GM19455 (cell line): Measurements from ENCODE around the gene PTPRN2.

Experiments
- ATAC-seq: cut with Tn5 transposase; IDR thresholded peaks from one replicate; pipeline ENCODE4 v1.9.1; 2021; ENCODE audit not compliant: unreplicated experiment

The PTPRN2 gene

DNA sequence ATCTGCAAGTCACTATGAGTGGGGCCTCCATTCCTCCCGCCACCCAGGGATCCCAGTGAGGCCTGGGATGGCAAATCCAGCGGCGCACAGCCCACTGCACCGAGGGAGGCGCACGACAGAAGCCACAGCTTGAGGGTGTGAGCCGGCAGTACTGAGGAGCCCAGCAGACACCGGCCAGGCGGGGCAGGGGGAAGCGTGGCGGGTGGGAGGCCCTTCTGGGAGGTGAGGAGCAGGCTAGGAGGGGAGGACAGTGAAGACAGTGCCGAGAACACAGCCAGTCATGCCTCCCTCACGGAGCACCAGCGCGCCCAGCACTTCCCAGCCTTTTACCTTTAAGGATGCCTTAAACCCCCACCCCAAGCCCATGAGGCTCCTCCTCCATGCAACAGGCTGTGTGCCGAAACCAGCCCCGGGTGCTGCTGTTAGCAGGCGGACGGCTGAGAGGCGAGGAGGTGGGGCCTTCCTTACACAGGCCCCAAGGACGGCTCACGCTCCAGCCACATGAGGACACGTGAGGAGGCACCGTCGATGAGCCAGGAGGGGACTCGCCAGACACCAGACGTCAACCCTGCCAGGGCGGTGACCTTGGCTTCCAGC is 258.5 kb downstream of the PTPRN2 start:
- ATAC-seq = no peak

GRCh38 chr7:158328376-158329013 is 259.1 kb downstream of the PTPRN2 start:
- ATAC-seq = no peak

DNA sequence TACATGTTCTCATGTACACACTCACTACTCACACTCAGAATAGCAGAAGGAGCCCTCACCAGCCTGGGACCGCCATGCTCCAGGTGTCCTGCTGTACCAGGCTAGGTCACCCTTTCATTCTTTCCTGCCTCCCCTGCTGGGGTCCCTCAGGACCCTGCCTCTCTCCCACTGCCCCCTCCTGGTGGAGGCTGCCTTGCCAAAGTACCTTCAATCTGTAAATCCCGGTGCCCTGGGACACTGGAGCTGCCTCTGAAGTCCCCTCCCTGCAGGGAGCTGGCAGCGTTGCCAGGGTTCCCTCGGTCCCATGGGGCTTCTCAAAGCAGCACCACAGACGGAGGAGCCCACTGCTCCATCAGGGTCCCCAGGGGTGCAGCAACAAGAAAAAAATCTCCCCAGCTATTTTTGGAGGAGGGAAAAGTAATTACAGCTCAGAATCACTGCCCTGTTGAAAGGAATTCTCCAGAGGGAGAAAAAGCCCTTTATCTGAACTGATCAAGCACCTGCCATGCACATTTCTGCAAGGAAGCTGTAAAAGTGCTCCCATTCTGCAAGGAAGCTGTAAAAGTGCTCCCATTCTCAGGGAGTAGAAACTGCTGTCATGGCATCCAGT is 259.9 kb downstream of the PTPRN2 start:
- ATAC-seq = no peak

DNA sequence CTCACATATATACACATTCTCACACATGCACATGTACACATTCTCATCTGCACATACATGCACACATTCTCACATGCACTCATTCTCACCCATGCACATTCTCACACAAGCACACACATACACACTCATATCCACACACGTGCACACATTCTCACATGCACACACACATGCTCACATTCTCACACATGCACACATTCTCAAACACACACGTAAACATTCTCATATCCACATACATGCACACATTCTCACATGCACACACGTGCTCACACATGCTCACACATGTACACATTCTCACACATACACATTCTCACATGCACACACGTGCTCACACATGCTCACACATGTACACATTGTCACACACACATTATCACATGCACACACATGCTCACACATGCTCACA is 260.6 kb downstream of the PTPRN2 start:
- no peak for ATAC-seq

GRCh38 chr7:158325530-158326381 is 261.9 kb downstream of the PTPRN2 start:
- no peak for ATAC-seq

DNA sequence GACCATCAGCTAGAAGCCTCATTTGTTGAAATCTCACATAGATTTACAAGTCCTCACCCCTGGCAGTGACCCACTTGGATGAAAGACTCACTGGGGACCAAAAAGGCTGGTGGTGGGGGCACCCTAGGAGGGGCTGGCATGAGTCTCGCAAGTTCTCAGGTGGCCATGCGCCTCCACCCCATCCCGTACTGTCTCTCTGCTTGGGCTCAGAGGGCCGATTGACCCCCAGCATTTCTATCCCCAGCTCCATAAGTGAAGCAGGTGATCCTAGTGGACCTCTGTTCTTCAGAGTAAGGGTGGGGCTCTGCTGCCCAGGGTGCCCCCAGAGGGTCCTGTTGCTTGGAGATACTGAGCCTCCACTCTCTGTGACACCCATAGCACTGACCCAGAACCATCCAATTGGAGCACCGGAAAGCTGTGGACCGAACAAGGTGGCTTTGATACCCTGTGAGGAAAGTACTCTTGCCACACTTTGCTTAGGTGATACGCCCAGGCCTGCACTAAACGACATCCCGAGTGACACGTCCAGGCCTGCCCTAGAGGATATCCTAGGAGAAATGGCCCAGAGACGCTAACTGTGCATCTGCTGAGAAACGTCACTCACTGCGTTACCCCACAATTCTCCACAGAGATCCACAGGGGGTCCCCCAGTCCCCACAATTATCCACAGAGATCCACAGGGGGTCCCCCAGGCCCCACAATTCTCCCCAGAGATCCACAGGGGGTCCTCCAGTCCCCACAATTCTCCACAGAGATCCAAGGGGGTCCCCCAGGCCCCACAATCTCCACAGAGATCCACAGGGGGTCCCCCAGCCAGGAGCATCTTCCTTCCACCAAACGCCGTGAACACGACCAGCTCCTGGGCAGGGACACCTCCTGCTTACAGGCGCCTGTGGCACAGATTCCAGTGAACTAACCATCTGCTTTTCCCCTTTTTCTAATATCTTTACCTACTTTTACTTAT is 262.9 kb downstream of the PTPRN2 start:
- ATAC-seq = no peak

DNA sequence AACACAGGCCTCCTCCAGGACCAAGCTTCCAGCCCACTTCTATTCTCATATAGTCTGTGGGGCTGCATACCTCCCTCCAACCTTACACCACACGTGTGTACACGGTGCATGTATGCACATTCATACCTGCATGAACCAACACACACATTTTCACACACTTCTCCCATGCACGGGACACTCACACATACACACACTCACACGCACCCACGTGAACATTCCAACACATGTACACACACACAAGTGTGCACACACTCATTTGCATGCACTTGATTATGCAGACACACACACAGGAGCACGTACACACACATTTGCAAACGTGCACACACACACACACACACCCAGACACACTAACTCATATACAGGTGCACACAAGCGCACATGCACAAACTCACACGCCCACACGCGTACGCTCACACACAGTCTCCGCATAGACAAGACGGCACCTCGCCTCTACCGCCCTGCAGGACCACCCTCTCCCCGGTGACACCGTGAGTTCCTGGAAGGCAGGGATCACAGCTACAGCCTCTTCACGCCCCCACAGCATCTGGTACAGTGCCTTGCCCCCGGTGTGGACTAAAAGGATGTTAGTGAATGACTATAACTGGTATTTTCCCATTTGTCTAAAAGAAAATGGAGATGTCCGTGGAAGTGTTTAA is 263.8 kb downstream of the PTPRN2 start:
- no peak for ATAC-seq

DNA sequence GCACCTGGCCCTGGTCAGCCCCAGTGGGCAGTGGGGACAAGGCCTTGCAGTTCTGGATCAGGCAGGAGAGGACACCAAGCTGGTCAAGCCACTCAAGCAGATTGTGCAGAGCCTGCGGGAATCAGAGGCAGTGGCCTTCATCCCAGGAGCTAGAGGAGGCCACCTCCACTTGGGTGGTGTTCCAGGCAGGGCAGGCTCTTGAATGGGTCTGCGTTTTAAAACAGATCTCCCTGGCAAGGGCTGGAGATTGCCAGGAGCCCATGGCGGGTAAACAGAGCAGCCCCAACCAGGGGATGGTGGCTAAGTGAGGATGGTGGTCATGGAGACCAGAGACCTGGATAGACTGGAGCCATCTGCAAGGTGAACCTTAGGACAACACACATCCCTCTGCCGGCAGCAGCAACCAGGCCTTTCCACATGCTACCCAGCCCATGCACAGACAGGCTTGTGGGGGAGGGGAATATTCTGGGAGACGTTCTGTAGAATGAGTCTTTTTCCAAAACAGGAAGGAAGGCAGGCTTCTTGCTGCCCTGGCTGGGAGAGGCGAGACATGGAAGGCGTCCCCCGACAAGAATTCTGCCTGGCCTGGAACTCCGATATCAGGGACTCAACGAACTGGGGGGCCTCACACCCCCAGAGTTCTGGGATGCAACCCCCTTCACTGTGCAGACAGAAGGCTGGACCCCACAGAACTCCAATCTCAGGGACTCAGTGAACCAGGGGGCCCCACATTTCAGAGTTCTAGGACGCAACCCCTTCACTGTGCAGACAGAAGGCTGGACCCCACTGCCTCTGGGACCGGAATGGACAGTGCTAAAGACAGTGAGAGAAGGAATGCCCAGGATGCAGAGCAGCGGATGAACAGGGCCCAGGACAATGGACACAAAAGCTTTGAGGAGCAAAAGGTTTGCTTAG is 264.8 kb downstream of the PTPRN2 start:
- ATAC-seq = no peak

DNA sequence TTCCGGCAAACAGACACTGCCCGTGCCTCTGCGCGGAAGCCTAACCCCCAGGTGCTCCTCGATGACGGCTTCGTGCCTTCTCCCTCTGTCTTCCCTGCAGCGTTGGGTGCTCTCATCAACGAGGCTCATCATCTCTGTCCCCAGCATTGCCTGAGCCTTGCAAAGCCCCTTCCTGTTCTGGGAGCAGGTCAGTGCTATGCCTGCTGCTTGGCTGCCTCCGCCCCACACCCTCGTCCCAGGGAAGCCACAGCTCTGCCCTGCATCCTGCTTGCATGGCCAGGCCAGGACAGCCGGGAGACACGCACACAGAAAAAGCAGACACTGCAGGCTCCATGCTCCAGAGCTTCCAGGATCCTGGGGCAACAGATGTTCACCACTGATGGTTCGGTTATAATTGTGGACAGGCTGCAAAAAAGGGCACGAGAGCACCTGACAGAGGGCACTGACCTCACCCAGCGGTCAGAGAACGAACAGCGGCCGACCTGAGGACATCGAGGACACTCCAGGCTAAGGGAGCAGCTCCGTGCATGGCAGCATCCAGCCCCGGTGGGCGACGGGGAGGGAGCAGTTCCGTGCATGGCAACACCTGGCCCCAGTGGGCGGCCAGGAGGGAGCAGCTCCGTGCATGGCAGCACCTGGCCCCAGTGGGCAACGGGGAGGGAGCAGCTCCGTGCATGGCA is 265.5 kb downstream of the PTPRN2 start:
- no peak for ATAC-seq

DNA sequence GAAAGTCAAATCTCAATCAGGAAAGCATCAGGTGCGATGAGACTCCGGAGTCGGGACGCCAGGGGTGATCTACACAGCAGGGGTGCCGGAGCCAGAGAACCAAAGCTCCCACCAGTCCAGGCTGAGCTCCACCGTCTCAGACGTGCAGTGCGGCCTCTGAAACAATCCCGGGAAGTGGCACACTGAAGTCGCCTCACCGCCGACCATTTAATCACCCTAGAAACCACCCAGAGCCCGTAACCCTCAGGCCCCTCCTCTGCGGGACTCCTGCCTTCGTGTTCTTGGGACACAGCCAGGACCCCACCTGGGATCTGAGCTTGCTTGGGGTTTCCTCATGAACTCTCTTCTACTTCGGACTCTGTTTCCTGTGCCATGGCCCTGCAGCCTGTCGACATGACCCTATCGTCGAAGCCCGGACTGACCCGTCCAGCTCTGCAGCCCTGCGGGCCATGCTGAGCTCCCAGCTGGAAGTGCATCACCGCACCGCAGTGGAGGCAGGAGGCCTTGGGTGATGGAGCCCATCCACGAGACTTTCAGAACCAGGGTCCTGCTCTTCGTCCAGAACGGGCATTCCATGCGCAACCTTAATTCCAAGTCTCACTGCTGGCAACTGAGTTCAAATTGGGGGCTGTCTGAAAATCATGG is 266.4 kb downstream of the PTPRN2 start:
- no peak for ATAC-seq

GRCh38 chr7:158320328-158320727 is 267.3 kb downstream of the PTPRN2 start:
- ATAC-seq = no peak

DNA sequence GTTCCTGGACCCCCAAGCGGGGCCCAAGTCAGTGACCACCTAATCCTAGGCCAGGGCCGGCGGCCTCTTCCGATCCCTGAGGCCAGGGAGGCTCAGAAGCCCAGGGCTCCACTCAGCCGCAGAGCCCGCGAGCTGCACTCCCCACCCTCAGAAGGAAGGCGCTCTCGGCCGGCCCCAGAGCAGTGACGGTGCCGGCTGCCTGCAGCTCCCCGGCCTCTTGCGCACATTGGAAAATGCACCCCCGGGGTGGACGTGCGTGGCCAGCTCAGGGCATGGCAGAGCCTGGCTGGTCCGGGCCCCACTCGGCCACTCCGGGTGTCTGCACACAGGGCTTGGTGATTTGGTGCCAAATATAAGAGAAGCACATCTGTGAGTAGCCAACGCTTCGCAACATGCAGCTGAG is 269.1 kb downstream of the PTPRN2 start:
- no peak for ATAC-seq

GRCh38 chr7:158317238-158318205 is 270.1 kb downstream of the PTPRN2 start:
- ATAC-seq = no peak

GRCh38 chr7:158316466-158317031 is 271.1 kb downstream of the PTPRN2 start:
- no peak for ATAC-seq

DNA sequence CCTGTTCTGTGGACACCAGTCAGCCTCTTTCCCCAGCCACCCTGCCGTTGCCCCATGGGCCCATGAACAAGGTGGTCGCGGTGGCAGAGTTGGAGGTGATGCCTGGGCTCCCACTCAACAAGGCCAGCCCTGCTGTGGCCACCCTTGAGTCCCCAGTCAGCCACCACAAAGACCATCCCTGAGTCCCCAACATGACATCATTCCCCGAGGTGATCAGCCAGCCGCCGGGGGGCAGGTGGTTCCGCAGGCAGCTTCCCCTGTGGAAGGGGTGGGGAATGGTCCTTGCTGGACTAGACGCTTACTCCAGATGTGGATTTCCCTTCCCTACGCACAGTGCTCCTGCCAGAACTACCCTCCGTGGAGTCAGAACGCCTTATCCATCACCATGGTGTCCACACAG is 271.7 kb downstream of the PTPRN2 start:
- ATAC-seq = no peak

DNA sequence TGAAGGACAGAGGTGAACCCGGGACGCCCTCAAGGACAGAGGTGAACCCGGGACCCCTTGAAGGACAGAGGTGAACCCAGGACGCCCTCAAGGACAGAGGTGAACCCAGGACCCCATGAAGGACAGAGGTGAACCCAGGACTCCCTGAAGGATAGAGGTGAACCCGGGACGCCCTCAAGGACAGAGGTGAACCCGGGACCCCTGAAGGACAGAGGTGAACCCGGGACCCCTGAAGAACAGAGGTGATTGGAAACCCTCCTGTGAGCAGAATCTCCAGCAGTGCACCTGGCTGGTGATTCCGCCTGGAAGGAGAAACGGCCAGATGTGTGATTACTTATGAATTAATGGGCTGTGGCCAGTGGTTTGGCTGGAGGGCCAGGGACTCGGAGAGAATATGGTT is 272.3 kb downstream of the PTPRN2 start:
- no peak for ATAC-seq
